ENCODE data around the gene CENPVL1.

DNA sequence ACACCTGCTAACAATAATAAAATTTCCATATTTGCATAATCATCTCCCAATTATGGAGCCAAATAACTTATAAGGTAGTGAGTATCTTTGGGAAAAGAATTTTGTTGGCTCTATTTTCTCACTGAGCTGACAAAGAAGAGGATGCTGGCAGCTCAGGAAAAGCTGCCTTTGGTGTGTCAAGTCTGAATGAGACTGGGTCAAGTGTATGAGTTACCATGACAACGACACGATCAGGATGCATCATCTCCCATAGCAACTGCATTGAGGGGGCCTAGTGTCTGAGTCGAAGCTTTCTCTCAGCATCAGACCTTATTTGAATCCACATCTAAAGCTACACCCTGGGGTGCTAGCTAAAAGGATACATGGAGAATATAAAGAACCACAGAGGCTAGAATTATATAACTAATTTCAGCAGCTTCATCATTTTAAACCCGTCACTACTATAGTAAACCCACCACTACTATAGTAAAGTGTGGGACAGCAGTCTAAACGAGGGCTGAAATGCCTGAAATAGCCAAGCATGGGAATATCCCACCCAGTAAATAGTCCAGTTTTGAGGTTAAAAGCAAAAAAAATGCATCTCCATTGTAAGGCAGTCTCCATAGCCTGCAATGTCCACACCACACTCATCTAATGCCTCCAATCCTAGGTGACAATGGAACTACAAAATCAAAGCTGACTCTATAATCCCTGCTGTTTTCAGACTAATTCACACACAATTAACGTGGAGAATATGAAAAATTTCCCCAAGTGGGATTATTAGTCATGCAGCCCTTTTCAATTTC, 48.9 kb downstream of the CENPVL1 start:
- TF ChIP-seq, protein P1, sequence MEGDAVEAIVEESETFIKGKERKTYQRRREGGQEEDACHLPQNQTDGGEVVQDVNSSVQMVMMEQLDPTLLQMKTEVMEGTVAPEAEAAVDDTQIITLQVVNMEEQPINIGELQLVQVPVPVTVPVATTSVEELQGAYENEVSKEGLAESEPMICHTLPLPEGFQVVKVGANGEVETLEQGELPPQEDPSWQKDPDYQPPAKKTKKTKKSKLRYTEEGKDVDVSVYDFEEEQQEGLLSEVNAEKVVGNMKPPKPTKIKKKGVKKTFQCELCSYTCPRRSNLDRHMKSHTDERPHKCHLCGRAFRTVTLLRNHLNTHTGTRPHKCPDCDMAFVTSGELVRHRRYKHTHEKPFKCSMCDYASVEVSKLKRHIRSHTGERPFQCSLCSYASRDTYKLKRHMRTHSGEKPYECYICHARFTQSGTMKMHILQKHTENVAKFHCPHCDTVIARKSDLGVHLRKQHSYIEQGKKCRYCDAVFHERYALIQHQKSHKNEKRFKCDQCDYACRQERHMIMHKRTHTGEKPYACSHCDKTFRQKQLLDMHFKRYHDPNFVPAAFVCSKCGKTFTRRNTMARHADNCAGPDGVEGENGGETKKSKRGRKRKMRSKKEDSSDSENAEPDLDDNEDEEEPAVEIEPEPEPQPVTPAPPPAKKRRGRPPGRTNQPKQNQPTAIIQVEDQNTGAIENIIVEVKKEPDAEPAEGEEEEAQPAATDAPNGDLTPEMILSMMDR (IDR thresholded peaks at IDR 0.05; ENCODE audit: borderline replicate concordance, extremely low read depth, low read length, poor library complexity, severe bottlenecking), result no peak
- TF ChIP-seq EZH2 (IDR thresholded peaks at IDR 0.05; ENCODE audit: borderline replicate concordance, low read depth, low read length, severe bottlenecking), result no peak
